GM23248 (cell line): ENCODE measurements around the gene SUOX. TPM values are rescaled to one million over a fixed set of nuclear protein-coding genes. Genes with fewer than 3 reads are reported as not detected.

Source experiments
- DNase-seq: peaks from one replicate; pipeline ENCODE4 v3.0.0-alpha.2; 2015
- H2AFZ ChIP-seq: fragments of 200-600 bp; sonication (generic); 2 replicates; pipeline ENCODE4 v1.6.1; 2016; ENCODE audit warnings: antibody characterized with exemption
- H3F3A ChIP-seq: fragments of 200-600 bp; sonication (generic); 2 replicates; pipeline ENCODE4 v1.6.1; 2016; ENCODE audit warnings: mild to moderate bottlenecking, antibody characterized with exemption, mixed run types; ENCODE audit not compliant: insufficient read depth
- H3K27ac ChIP-seq: fragments of 200-600 bp; sonication (generic); 2 replicates; pipeline ENCODE4 v1.5.1; 2016; ENCODE audit warnings: mild to moderate bottlenecking
- H3K27me3 ChIP-seq: fragments of 200-600 bp; sonication (generic); replicated peaks from 2 replicates; pipeline ENCODE4 v1.6.1; 2016; ENCODE audit warnings: mild to moderate bottlenecking; ENCODE audit not compliant: insufficient read depth
- H3K36me3 ChIP-seq: fragments of 200-600 bp; sonication (generic); 2 replicates; pipeline ENCODE4 v1.6.1; 2016; ENCODE audit warnings: low read depth, mild to moderate bottlenecking
- H3K4me1 ChIP-seq: fragments of 200-600 bp; sonication (generic); 2 replicates; pipeline ENCODE4 v1.6.1; 2016; ENCODE audit warnings: mild to moderate bottlenecking; ENCODE audit not compliant: insufficient read depth
- H3K4me2 ChIP-seq: fragments of 200-600 bp; sonication (generic); one replicate; pipeline ENCODE4 v1.6.1; 2016; ENCODE audit warnings: mild to moderate bottlenecking; ENCODE audit not compliant: unreplicated experiment
- H3K4me3 ChIP-seq: fragments of 200-600 bp; sonication (generic); 2 replicates; pipeline ENCODE4 v1.5.1; 2016; ENCODE audit warnings: mild to moderate bottlenecking
- H3K79me2 ChIP-seq: fragments of 200-600 bp; sonication (generic); 2 replicates; pipeline ENCODE4 v1.6.1; 2016; ENCODE audit warnings: mild to moderate bottlenecking; ENCODE audit not compliant: insufficient read depth
- H3K9ac ChIP-seq: fragments of 200-600 bp; sonication (generic); 2 replicates; pipeline ENCODE4 v1.6.1; 2016; ENCODE audit warnings: mild to moderate bottlenecking
- H3K9me2 ChIP-seq: fragments of 200-600 bp; sonication (generic); 2 replicates; pipeline ENCODE4 v1.6.1; 2016; ENCODE audit warnings: mixed run types, mild to moderate bottlenecking, moderate library complexity; ENCODE audit not compliant: insufficient read depth
- H3K9me3 ChIP-seq: fragments of 200-600 bp; sonication (generic); one replicate; pipeline ENCODE4 v1.6.1; 2017; ENCODE audit warnings: low read depth
- H4K20me1 ChIP-seq: fragments of 200-600 bp; sonication (generic); 2 replicates; pipeline ENCODE4 v1.6.0; 2016; ENCODE audit not compliant: insufficient read depth
- EZH2 ChIP-seq: fragments of 200-600 bp; sonication (generic); IDR thresholded peaks from 2 replicates; pipeline ENCODE4 v1.6.1; 2018; ENCODE audit warnings: antibody characterized with exemption, mild to moderate bottlenecking; ENCODE audit not compliant: insufficient read depth, poor library complexity, severe bottlenecking
- EZH2phosphoT487 ChIP-seq: fragments of 200-600 bp; sonication (generic); IDR thresholded peaks from 2 replicates; pipeline ENCODE4 v1.6.1; 2018; ENCODE audit warnings: antibody characterized with exemption, moderate library complexity, mild to moderate bottlenecking, low read depth; ENCODE audit not compliant: insufficient read depth
- WGBS, 2 experiments: methylation state at CpG; one replicate each; pipeline ENCODE4 v1.1.6; 2015 to 2017; ENCODE audit warnings: low lambda C conversion rate in 2 of 2, low coverage in 1 of 2; ENCODE audit errors: missing lambda C conversion rate in 2 of 2; 5-methylcytosine and 5-hydroxymethylcytosine counted together
- in situ Hi-C: fragments of 300-500 bp; cut with MboI; formaldehyde crosslinking; loops from 2 replicates; pipeline ENCODE4 v1.15.0; 2020
- polyA plus RNA-seq: library from polyadenylated mRNA; unstranded; fragments of >200 nt; fragmentation: Nextera tagmentation; extraction: Ambion mirVana; gene quantifications from 2 replicates; pipeline ENCODE4 v1.2.1, GENCODE V29; 2016
- total RNA-seq: library from RNA; depleted of rRNA; stranded (reverse); fragments of >200 nt; shearing (Covaris generic); gene quantifications from 2 replicates; pipeline ENCODE4 v1.2.3, GENCODE V29; 2014

SUOX gene
- total and polyA plus RNA-seq, 2 experiments from 2014 or later = 9.5 to 10.2 TPM

DNA sequence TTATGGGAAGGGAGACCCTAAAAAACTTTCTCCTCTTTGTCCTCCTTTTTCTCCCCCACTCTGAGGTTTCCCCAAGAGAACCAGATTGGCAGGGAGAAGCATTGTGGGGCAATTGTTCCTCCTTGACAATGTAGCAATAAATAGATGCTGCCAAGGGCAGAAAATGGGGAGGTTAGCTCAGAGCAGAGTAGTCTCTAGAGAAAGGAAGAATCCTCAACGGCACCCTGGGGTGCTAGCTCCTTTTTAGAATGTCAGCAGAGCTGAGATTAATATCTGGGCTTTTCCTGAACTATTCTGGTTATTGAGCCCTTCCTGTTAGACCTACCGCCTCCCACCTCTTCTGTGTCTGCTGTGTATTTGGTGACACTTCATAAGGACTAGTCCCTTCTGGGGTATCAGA, 40.1 kb downstream of the SUOX start:
- DNase-seq = no peak
- H3K9me3 ChIP-seq = no peaks in the 10 kb centered on the region
- TF ChIP-seq EZH2phosphoT487 (no peak), EZH2 (no peak)
- H3K27me3 ChIP-seq = no peaks in the 10 kb centered on the region
- H3F3A ChIP-seq = peaks cover 7% of the 10 kb centered on the region; the same call in 1 of the 2 replicates
- no peak overlapping the region for H2AFZ ChIP-seq
- H3K4me3 ChIP-seq = no peak overlapping the region
- no peaks in the 10 kb centered on the region for H3K9me2 ChIP-seq
- 70 to 75% methylated on average over 2 of the region's 2 CpGs for WGBS, 2 experiments
- H3K79me2 ChIP-seq = peaks cover 3% of the 10 kb centered on the region
- H3K36me3 ChIP-seq = no peaks in the 10 kb centered on the region
- H3K9ac ChIP-seq = no peak overlapping the region
- H3K27ac ChIP-seq = no peak overlapping the region
- H3K4me1 ChIP-seq = 0 out of 2 replicates have a peak, but pooled peaks cover 6% of the 10 kb centered on the region
- in situ Hi-C loops = no loop called here
- H4K20me1 ChIP-seq = no peaks in the 10 kb centered on the region
- H3K4me2 ChIP-seq = no peak overlapping the region

DNA sequence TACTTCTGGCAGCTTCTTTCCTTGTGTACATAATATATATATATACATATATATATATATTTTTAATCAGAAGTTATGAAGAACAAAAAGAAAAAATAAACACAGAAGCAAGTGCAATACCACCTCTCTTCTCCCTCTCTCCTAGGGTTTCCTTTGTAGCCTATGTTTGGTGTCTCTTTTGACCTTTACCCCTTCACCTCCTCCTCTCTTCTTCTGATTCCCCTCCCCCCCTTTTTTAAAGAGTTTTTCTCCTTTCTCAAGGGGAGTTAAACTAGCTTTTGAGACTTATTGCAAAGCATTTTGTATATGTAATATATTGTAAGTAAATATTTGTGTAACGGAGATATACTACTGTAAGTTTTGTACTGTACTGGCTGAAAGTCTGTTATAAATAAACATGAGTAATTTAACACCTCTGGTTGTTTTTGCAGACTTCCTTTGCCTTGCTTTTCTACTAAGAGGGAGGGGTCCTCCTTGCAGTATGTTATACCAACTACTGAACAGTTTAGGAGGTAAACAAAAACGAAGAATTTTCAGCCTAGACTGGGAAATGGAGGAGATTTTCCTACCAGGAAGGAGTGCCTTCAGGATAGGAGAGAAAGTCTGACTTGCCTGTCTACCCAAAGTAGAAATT, 41.1 kb downstream of the SUOX start:
- Histone ChIP-seq H3K4me3 (no peak overlapping the region), H3K27me3 (no peaks in the 10 kb centered on the region), H3K79me2 (peaks cover 13% of the 10 kb centered on the region), H3F3A (peaks cover 14% of the 10 kb centered on the region), H3K27ac (no peak overlapping the region), H3K9me3 (no peaks in the 10 kb centered on the region), H3K4me1 (peaks cover 10% of the 10 kb centered on the region; the same call in 1 of the 2 replicates), H3K9me2 (no peaks in the 10 kb centered on the region), H3K9ac (no peak overlapping the region), H4K20me1 (peaks cover 5% of the 10 kb centered on the region; the same call in 1 of the 2 replicates), H2AFZ (no peak overlapping the region), H3K36me3 (peaks cover 7% of the 10 kb centered on the region; the same call in 1 of the 2 replicates), H3K4me2 (no peak overlapping the region)
- in situ Hi-C loops = no loop called here
- TF ChIP-seq EZH2 = no peak
- no peak for TF ChIP-seq EZH2phosphoT487
- 85 to 93% methylated on average over 2 of the region's 2 CpGs for WGBS, 2 experiments
- DNase-seq = no peak

DNA sequence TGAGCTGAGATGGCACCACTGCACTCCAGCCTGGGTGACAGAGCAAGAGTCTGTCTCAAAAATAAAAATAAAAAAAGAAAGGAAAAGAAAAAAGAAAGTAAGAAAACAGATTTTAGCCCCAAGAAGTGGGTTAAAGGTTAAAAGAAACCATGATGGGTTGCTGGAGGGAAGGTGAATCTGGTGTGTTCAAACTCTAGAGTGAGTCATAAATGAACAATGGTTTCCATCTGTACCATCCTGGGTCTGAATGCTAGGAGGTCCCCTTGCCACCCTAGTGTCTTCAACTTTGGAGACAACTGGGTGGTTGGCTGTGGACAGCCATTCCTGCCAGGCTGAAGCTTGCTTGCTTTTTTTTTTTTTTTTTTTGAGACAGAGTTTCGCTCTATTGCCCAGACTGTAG, 43.1 kb downstream of the SUOX start:
- H3K9me2 ChIP-seq = no peaks in the 10 kb centered on the region
- H3K9ac ChIP-seq = no peak overlapping the region
- DNase-seq = peak; percentile 30
- in situ Hi-C loops = no loop called here
- H3F3A ChIP-seq = peaks cover 32% of the 10 kb centered on the region
- no peak overlapping the region for H3K4me3 ChIP-seq
- no peaks in the 10 kb centered on the region for H3K9me3 ChIP-seq
- H3K27ac ChIP-seq = no peak overlapping the region
- 90 to 94% methylated on average over 1 of the region's 1 CpG for WGBS, 2 experiments
- H3K27me3 ChIP-seq = no peaks in the 10 kb centered on the region
- no peak overlapping the region for H3K4me2 ChIP-seq
- H3K36me3 ChIP-seq = peaks cover 25% of the 10 kb centered on the region
- TF ChIP-seq EZH2 (no peak), EZH2phosphoT487 (no peak)
- H4K20me1 ChIP-seq = peaks cover 5% of the 10 kb centered on the region; the same call in 1 of the 2 replicates
- peaks cover 16% of the 10 kb centered on the region; the same call in 1 of the 2 replicates for H3K4me1 ChIP-seq
- H3K79me2 ChIP-seq = peaks cover 33% of the 10 kb centered on the region
- no peak overlapping the region for H2AFZ ChIP-seq

DNA sequence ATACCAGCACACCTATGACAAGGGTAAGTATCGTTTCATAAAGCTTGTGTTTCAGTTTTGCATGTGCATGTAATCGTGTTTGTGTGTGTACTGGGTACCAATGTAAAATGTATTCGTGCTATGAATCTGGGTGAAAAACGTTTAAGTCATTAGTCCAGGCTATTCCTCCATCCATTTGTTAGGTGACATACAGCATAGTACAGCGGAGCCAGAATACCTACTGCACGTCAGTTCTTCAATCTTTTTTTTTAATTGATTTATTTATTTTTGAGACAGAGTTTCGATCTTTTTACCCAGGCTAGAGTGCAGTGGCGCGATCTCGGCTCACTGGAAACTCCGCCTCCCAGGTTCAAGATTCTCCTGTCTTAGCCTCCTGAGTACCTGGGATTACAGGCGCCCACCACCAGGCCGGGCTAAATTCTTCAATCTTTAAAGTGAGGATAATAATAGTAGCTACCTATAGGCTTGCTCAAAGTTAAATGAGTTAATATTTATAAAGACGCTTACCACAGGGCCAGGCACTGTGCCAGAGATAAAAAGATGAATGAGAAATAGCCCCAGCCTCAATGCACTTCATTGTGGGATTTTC, 44.0 kb downstream of the SUOX start:
- Histone ChIP-seq H4K20me1 (peaks cover 5% of the 10 kb centered on the region; the same call in 1 of the 2 replicates), H3K4me2 (peak overlapping the region; percentile 89), H3K79me2 (peaks cover 34% of the 10 kb centered on the region), H3K27ac (peak overlapping the region; percentile 86), H3K9me3 (no peaks in the 10 kb centered on the region), H3K4me3 (peak overlapping the region; percentile 94), H3F3A (peaks cover 42% of the 10 kb centered on the region), H3K27me3 (no peaks in the 10 kb centered on the region), H3K36me3 (peaks cover 29% of the 10 kb centered on the region), H3K9me2 (no peaks in the 10 kb centered on the region), H2AFZ (peak overlapping the region; percentile 89), H3K9ac (peak overlapping the region; percentile 95), H3K4me1 (peaks cover 16% of the 10 kb centered on the region; the same call in 1 of the 2 replicates)
- in situ Hi-C loops = no loop called here
- TF ChIP-seq EZH2 (no peak), EZH2phosphoT487 (no peak)
- 40 to 41% methylated on average over 14 of the region's 14 CpGs for WGBS, 2 experiments
- DNase-seq = no peak
